NB4 (cell line): ENCODE data around the gene THBS1.

Source experiments
- DNase-seq: peaks from one replicate; pipeline ENCODE4 v3.0.0; 2010; ENCODE audit warnings: low read depth
- H3K4me3 ChIP-seq: one replicate; pipeline ENCODE4 v1.5.1; 2011; ENCODE audit warnings: mild to moderate bottlenecking, low read depth, low read length, moderate library complexity
- CTCF ChIP-seq: IDR thresholded peaks from one replicate; pipeline ENCODE4 v1.5.1; 2012; ENCODE audit warnings: low read depth, low read length
- MYC ChIP-seq: IDR thresholded peaks from 2 replicates; pipeline ENCODE4 v1.6.1; 2011; ENCODE audit warnings: low read depth, low read length
- POLR2A ChIP-seq: IDR thresholded peaks from 2 replicates; pipeline ENCODE4 v1.6.1; 2011; ENCODE audit warnings: mild to moderate bottlenecking; ENCODE audit not compliant: insufficient read length; ENCODE audit errors: extremely low read depth
- TF ChIP-seq, protein P1 (sequence below): IDR thresholded peaks from 2 replicates; pipeline ENCODE4 v1.6.1; 2011; ENCODE audit warnings: low read depth, low read length

THBS1 gene

GRCh38 chr15:39580485-39581241 lies at the start of gene THBS1:
Gene THBS1 (plus strand): TSS chr15:39581079. CDS start chr15:39581858, 779 bp downstream.
- no peak for TF ChIP-seq MYC
- TF ChIP-seq, protein P1, sequence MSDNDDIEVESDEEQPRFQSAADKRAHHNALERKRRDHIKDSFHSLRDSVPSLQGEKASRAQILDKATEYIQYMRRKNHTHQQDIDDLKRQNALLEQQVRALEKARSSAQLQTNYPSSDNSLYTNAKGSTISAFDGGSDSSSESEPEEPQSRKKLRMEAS: no peak
- TF ChIP-seq CTCF: no peak
- peak; percentile 49 for DNase-seq
- no peak within 1 kb of the TSS for H3K4me3 ChIP-seq

DNA sequence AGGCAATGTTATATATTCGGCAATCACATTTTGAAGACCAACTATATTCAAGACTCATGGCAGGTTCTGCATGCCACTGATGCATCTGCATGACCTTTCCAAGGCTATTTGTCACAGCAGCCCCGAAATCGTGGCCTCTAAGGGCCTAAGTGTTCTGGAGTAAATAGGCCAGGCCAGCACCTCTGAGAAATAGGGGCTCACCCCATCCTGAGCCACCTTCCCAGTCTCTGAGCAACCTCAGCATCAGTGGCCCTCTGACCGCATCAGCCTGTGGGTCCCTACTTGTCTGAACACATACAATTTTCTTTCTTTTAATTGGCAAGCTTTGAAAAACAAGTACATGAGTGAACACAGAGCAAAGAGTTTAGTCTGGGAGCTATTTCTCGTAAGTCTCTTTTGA lies 45.9 kb upstream of the THBS1 start:
- DNase-seq: no peak
- H3K4me3 ChIP-seq: no peak overlapping the region
- TF ChIP-seq MYC: no peak
- TF ChIP-seq, protein P1: no peak
- TF ChIP-seq CTCF: no peak
- no peak for TF ChIP-seq POLR2A

GRCh38 chr15:39535466-39535865 lies 45.4 kb upstream of the THBS1 start:
- TF ChIP-seq, protein P1: no peak
- TF ChIP-seq MYC (no peak), POLR2A (no peak), CTCF (no peak)
- DNase-seq: no peak
- no peak overlapping the region for H3K4me3 ChIP-seq

GRCh38 chr15:39538936-39539335 lies 41.9 kb upstream of the THBS1 start:
- DNase-seq: no peak
- no peak overlapping the region for H3K4me3 ChIP-seq
- TF ChIP-seq POLR2A (no peak), MYC (no peak), CTCF (no peak)
- TF ChIP-seq, protein P1: no peak

- no peak overlapping the region for H3K4me3 ChIP-seq
- no peak for DNase-seq
- TF ChIP-seq POLR2A: no peak
- TF ChIP-seq MYC: no peak
- TF ChIP-seq, protein P1: no peak
- TF ChIP-seq CTCF: no peak
Measured at GRCh38 chr15:39539466-39539865, 41.4 kb upstream of the THBS1 start.
